ENCODE measurements around the gene ZNF837.

The ZNF837 gene

GRCh38 chr19:58334691-58335249 is 46.1 kb downstream of the ZNF837 start:
- Mint-ChIP-seq H3K36me3 (ENCODE audit: low read depth) (peaks cover 29% of the 10 kb centered on the region), H3K4me1 (ENCODE audit: low read depth) (peaks cover 4% of the 10 kb centered on the region), H3K4me3 (no peak overlapping the region), H3K9me3 (no peaks in the 10 kb centered on the region), H3K27me3 (no peaks in the 10 kb centered on the region), H3K27ac (no peak overlapping the region)

- peaks cover 12% of the 10 kb centered on the region for H3K36me3 Mint-ChIP-seq (ENCODE audit: low read depth)
- H3K27ac Mint-ChIP-seq: peak overlapping the region; percentile 21
- H3K9me3 Mint-ChIP-seq: no peaks in the 10 kb centered on the region
- H3K4me3 Mint-ChIP-seq: no peak overlapping the region
- no peaks in the 10 kb centered on the region for H3K27me3 Mint-ChIP-seq
- peaks cover 4% of the 10 kb centered on the region for H3K4me1 Mint-ChIP-seq (ENCODE audit: low read depth)
Measured at GRCh38 chr19:58332697-58333096, 48.1 kb downstream of the ZNF837 start.

- Mint-ChIP-seq H3K4me3 (no peak overlapping the region), H3K9me3 (no peaks in the 10 kb centered on the region), H3K4me1 (ENCODE audit: low read depth) (peaks cover 4% of the 10 kb centered on the region), H3K36me3 (ENCODE audit: low read depth) (peaks cover 12% of the 10 kb centered on the region), H3K27me3 (no peaks in the 10 kb centered on the region), H3K27ac (no peak overlapping the region)
Measured at GRCh38 chr19:58330458-58330857, 50.4 kb downstream of the ZNF837 start.

GRCh38 chr19:58328999-58329398 is 51.8 kb downstream of the ZNF837 start:
- Mint-ChIP-seq H3K27me3 (no peaks in the 10 kb centered on the region), H3K27ac (no peak overlapping the region), H3K4me3 (no peak overlapping the region), H3K4me1 (ENCODE audit: low read depth) (peaks cover 4% of the 10 kb centered on the region), H3K36me3 (ENCODE audit: low read depth) (peaks cover 4% of the 10 kb centered on the region), H3K9me3 (no peaks in the 10 kb centered on the region)

- Mint-ChIP-seq H3K9me3 (no peaks in the 10 kb centered on the region), H3K27ac (no peak within 1 kb of the TSS), H3K27me3 (no peaks in the 10 kb centered on the region), H3K4me3 (no peak within 1 kb of the TSS), H3K4me1 (ENCODE audit: low read depth) (no peaks in the 10 kb centered on the region), H3K36me3 (ENCODE audit: low read depth) (peaks cover 4% of the 10 kb centered on the region)
Measured at GRCh38 chr19:58326914-58327726, 53.7 kb downstream of the ZNF837 start, which contains the start of gene ZSCAN22. Gene ZSCAN22 (plus strand): TSS chr19:58326994. CDS start chr19:58334803, 7,809 bp downstream.

- peaks cover 4% of the 10 kb centered on the region for H3K36me3 Mint-ChIP-seq (ENCODE audit: low read depth)
- H3K27ac Mint-ChIP-seq: no peak overlapping the region
- H3K9me3 Mint-ChIP-seq: no peaks in the 10 kb centered on the region
- H3K4me1 Mint-ChIP-seq (ENCODE audit: low read depth): no peaks in the 10 kb centered on the region
- H3K27me3 Mint-ChIP-seq: no peaks in the 10 kb centered on the region
- no peak overlapping the region for H3K4me3 Mint-ChIP-seq
Measured at GRCh38 chr19:58326501-58326913, 54.3 kb downstream of the ZNF837 start.

- H3K9me3 Mint-ChIP-seq: no peaks in the 10 kb centered on the region
- H3K4me1 Mint-ChIP-seq (ENCODE audit: low read depth): no peaks in the 10 kb centered on the region
- no peak overlapping the region for H3K4me3 Mint-ChIP-seq
- no peak overlapping the region for H3K27ac Mint-ChIP-seq
- peaks cover 4% of the 10 kb centered on the region for H3K36me3 Mint-ChIP-seq (ENCODE audit: low read depth)
- H3K27me3 Mint-ChIP-seq: no peaks in the 10 kb centered on the region
Measured at GRCh38 chr19:58325311-58326022, 55.4 kb downstream of the ZNF837 start.

GRCh38 chr19:58319241-58319640 is 61.6 kb downstream of the ZNF837 start:
- Mint-ChIP-seq H3K4me1 (ENCODE audit: low read depth) (no peaks in the 10 kb centered on the region), H3K27ac (no peak overlapping the region), H3K36me3 (ENCODE audit: low read depth) (peaks cover 23% of the 10 kb centered on the region), H3K27me3 (no peaks in the 10 kb centered on the region), H3K4me3 (no peak overlapping the region), H3K9me3 (no peaks in the 10 kb centered on the region)

- no peaks in the 10 kb centered on the region for H3K27me3 Mint-ChIP-seq
- no peaks in the 10 kb centered on the region for H3K9me3 Mint-ChIP-seq
- no peak overlapping the region for H3K4me3 Mint-ChIP-seq
- no peaks in the 10 kb centered on the region for H3K4me1 Mint-ChIP-seq (ENCODE audit: low read depth)
- H3K27ac Mint-ChIP-seq: no peak overlapping the region
- peaks cover 31% of the 10 kb centered on the region for H3K36me3 Mint-ChIP-seq (ENCODE audit: low read depth)
Measured at GRCh38 chr19:58318297-58318696, 62.5 kb downstream of the ZNF837 start.

All from stimulated activated naive CD8-positive, alpha-beta T cell treated with anti-CD3 and anti-CD28 coated beads, Interleukin-15, Interleukin-2, amounts not matched to agents 100 ng/mL and 50 ng/mL, for 24 hours (primary cell).